RWPE2 (cell line): Measurements from ENCODE around the gene GCN1.
"Not testable (repeated sequence)": the region's sequence is repeated elsewhere in the genome, so short reads cannot be mapped to it uniquely, and the experiment has no call there.

Experiments used
- ATAC-seq: fragments of 200-7000 bp; cut with Tn5 transposase; 3 replicates; pipeline ENCODE4 v1.9.1; 2021; ENCODE audit warnings: low read depth
- DNase-seq: peaks from one replicate; pipeline ENCODE4 v3.0.0-alpha.2; 2020; ENCODE audit warnings: low spot score
- H3K27ac ChIP-seq: fragments of 450-650 bp; 2 replicates; pipeline ENCODE4 v1.5.1; 2017; ENCODE audit warnings: mild to moderate bottlenecking; ENCODE audit not compliant: poor library complexity, severe bottlenecking
- H3K27me3 ChIP-seq: fragments of 250-450 bp; sonication (Bioruptor Pico); 2 replicates; pipeline ENCODE4 v1.5.1; 2021; ENCODE audit warnings: mild to moderate bottlenecking, moderate library complexity; ENCODE audit not compliant: insufficient read depth, poor library complexity, severe bottlenecking
- H3K36me3 ChIP-seq: fragments of 250-450 bp; sonication (Bioruptor Pico); 2 replicates; pipeline ENCODE4 v1.5.1; 2020; ENCODE audit warnings: low read depth, mild to moderate bottlenecking, moderate library complexity
- H3K4me1 ChIP-seq: fragments of 250-450 bp; sonication (Bioruptor Pico); 2 replicates; pipeline ENCODE4 v1.5.1; 2021; ENCODE audit warnings: mild to moderate bottlenecking, moderate library complexity; ENCODE audit not compliant: insufficient read depth, poor library complexity, severe bottlenecking
- H3K4me3 ChIP-seq: fragments of 250-450 bp; sonication (Bioruptor Pico); 2 replicates; pipeline ENCODE4 v1.5.1; 2021; ENCODE audit warnings: mild to moderate bottlenecking, moderate library complexity; ENCODE audit not compliant: severe bottlenecking
- H3K9me3 ChIP-seq: fragments of 250-450 bp; sonication (Bioruptor Pico); 2 replicates; pipeline ENCODE4 v1.5.1; 2021; ENCODE audit warnings: mild to moderate bottlenecking, moderate library complexity; ENCODE audit not compliant: severe bottlenecking
- TF ChIP-seq, protein P1 (sequence below): fragments of 450-650 bp; IDR thresholded peaks from one replicate; pipeline ENCODE4 v1.5.1; 2017; ENCODE audit warnings: mild to moderate bottlenecking, moderate library complexity; ENCODE audit not compliant: poor library complexity, severe bottlenecking

GCN1 gene

DNA sequence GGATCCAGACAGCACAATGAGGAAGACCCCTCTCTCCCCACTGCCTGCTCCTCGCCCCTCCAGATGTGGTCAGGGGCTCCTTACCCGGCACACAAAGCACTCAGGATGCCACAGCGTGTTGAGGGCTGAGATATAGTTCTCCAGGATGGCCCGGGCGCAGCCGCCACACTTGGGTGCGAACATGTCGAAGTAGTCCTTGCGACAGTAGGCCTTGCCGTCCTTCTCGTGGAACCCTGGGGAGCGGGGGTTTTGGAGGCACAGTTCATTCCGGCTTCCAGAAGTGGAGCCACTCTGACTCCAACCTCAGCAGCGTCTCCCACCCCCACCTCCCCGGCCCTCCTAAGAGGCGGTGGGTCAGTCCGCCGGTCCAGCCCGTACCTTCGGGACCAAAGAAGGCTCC lies 19.2 kb upstream of the GCN1 start:
- no peak for ATAC-seq
- peaks cover 90% of the 10 kb centered on the region for H3K36me3 ChIP-seq
- TF ChIP-seq, protein P1, sequence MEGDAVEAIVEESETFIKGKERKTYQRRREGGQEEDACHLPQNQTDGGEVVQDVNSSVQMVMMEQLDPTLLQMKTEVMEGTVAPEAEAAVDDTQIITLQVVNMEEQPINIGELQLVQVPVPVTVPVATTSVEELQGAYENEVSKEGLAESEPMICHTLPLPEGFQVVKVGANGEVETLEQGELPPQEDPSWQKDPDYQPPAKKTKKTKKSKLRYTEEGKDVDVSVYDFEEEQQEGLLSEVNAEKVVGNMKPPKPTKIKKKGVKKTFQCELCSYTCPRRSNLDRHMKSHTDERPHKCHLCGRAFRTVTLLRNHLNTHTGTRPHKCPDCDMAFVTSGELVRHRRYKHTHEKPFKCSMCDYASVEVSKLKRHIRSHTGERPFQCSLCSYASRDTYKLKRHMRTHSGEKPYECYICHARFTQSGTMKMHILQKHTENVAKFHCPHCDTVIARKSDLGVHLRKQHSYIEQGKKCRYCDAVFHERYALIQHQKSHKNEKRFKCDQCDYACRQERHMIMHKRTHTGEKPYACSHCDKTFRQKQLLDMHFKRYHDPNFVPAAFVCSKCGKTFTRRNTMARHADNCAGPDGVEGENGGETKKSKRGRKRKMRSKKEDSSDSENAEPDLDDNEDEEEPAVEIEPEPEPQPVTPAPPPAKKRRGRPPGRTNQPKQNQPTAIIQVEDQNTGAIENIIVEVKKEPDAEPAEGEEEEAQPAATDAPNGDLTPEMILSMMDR, result no peak

DNA sequence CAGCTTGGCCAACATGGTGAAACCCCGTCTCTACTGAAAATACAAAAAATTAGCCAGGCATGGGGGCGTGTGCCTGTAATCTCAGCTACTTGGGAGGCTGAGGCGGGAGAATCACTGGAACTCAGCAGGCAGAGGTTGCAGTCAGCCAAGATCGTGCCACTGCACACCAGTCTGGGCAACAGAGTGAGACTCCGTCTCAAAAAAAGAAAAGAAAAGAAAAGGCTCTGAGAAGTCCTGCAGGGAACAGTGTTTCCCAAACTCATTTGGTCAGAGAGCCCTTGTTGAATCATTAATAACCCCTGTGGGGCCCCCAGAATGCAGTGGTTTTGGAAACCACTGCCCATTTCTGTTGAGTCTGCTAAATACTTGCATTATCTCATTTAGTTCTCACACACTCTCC lies 18.7 kb upstream of the GCN1 start:
- ATAC-seq, H3K27ac ChIP-seq, H3K9me3 ChIP-seq, H3K4me3 ChIP-seq, DNase-seq, H3K27me3 ChIP-seq, H3K4me1 ChIP-seq: not testable (repeated sequence)
- peaks cover 84% of the 10 kb centered on the region for H3K36me3 ChIP-seq

More for the DNA sequence above, 19.2 kb upstream of the GCN1 start:
- no peaks in the 10 kb centered on the region for H3K9me3 ChIP-seq
- no peaks in the 10 kb centered on the region for H3K4me1 ChIP-seq
- H3K27me3 ChIP-seq, result no peaks in the 10 kb centered on the region
- H3K27ac ChIP-seq, result no peak overlapping the region
- H3K4me3 ChIP-seq, result no peak overlapping the region
- no peak for DNase-seq

DNA sequence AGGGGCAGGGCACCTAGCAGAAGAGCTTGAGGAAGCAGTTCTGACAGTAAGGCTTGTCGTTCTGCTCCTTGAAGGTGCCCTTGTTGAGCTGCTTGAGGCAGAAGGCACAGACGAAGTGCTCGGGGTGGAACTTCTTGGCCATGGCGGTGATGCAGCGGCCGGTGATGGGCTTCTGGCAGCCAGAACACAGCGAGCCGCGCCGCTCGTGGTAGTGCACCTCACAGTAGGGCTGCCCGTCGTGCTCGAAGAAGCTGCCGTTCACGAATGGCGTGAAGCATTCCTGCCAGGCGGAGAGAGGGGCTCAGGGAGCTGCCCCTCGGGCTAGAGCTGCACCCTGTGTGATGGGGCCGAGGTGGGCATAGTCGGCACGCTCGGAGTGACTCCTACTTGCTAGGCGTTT lies 17.8 kb upstream of the GCN1 start:
- H3K27ac ChIP-seq, result no peak overlapping the region
- ATAC-seq (no peak), DNase-seq (no peak)
- TF ChIP-seq, protein P1, result no peak
- no peaks in the 10 kb centered on the region for H3K9me3 ChIP-seq
- no peaks in the 10 kb centered on the region for H3K27me3 ChIP-seq
- no peak overlapping the region for H3K4me3 ChIP-seq
- H3K36me3 ChIP-seq, result peaks cover 81% of the 10 kb centered on the region
- H3K4me1 ChIP-seq, result no peaks in the 10 kb centered on the region

DNA sequence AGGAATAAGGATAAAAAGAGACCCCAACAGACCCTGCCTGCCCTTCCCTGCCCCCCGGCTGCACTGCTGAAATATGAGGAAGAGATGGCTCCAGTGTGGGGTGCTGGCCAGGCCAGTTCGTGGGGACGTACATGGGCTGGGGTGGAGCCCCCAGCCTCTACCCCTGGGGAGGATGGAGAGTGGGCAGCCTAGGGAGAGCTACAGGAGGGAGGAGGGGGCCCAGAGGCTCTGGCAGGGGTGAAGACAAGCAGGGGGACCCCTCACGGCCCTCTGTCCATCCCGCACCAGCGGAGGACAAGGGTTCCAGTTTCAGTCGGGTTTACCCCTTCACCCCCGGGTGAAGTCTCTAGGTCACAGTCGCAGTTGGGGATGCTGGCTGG lies 17.4 kb upstream of the GCN1 start:
- no peaks in the 10 kb centered on the region for H3K4me1 ChIP-seq
- no peaks in the 10 kb centered on the region for H3K27me3 ChIP-seq
- H3K36me3 ChIP-seq, result peaks cover 77% of the 10 kb centered on the region
- H3K9me3 ChIP-seq, result no peaks in the 10 kb centered on the region
- DNase-seq (no peak), ATAC-seq (no peak)
- H3K27ac ChIP-seq, result no peak overlapping the region
- TF ChIP-seq, protein P1, result no peak
- H3K4me3 ChIP-seq, result no peak overlapping the region

DNA sequence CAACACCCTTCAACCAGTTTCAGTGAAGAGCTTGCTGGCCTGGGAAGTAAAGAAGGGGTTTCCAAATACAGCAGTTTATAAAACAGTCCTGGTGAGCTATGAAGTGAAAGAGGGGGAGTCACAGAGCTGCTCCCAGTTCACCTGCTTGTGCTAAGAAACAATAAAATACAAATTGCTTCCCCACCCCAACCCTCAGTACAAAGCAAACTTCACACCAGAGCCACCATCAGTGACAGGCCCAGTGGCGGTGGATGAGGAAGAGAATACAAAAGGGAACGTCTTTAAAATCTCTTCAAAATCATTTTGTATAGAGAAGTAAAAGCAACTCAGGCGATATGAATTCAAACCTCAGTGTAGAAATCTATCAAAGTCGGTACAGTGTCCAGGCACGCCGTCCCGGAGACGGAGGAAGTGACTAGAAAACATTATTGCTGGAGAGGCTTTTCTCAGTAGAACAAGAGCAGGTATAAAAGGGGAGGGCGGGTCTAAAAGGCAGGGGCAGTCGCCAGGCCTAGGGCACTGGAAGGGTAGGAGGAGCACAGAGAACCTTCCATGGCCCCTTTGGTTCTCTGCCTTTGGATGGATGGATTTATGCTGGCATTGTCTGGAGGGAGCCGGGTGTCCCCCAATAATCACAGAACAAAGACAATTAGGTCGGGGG lies 16.9 kb upstream of the GCN1 start:
- DNase-seq (no peak), ATAC-seq (no peak)
- no peaks in the 10 kb centered on the region for H3K27me3 ChIP-seq
- no peaks in the 10 kb centered on the region for H3K4me1 ChIP-seq
- peak overlapping the region; percentile 27 for H3K27ac ChIP-seq
- no peak overlapping the region for H3K4me3 ChIP-seq
- TF ChIP-seq, protein P1, result no peak
- H3K9me3 ChIP-seq, result no peaks in the 10 kb centered on the region
- H3K36me3 ChIP-seq, result peaks cover 71% of the 10 kb centered on the region
